ENCODE measurements around the gene MIEN1.
A peak's percentile ranks its signal among the peaks of the same experiment; 100 is the strongest.
"Not testable (repeated sequence)": the region's sequence is repeated elsewhere in the genome, so short reads cannot be mapped to it uniquely, and the experiment has no call there.

MIEN1 gene

GRCh38 chr17:39699157-39699817, 31.0 kb downstream of the MIEN1 start:
- not testable (repeated sequence) for DNase-seq (ENCODE audit: low read depth, low spot score)

- no peak for DNase-seq (ENCODE audit: low read depth, low spot score)
Observed at GRCh38 chr17:39697961-39698360, 32.4 kb downstream of the MIEN1 start.

GRCh38 chr17:39696731-39697130, 33.6 kb downstream of the MIEN1 start:
- no peak for DNase-seq (ENCODE audit: low read depth, low spot score)

- no peak for DNase-seq (ENCODE audit: low read depth, low spot score)
Observed at GRCh38 chr17:39695089-39695474, 35.2 kb downstream of the MIEN1 start.

GRCh38 chr17:39694593-39694992, 35.7 kb downstream of the MIEN1 start:
- DNase-seq (ENCODE audit: low read depth, low spot score) = no peak

GRCh38 chr17:39688945-39689344, 41.4 kb downstream of the MIEN1 start:
- peak; percentile 71 for DNase-seq (ENCODE audit: low read depth, low spot score)

- DNase-seq (ENCODE audit: low read depth, low spot score) = no peak
Observed at GRCh38 chr17:39688475-39688835, 41.9 kb downstream of the MIEN1 start.

- DNase-seq (ENCODE audit: low read depth, low spot score) = peak; percentile 75
Observed at GRCh38 chr17:39687546-39688474, 42.5 kb downstream of the MIEN1 start, which contains the start of gene PGAP3. Gene PGAP3, minus strand, starts transcription at chr17:39688057. Its CDS starts 43 bp downstream, at chr17:39688014.

GRCh38 chr17:39687101-39687545, 43.2 kb downstream of the MIEN1 start:
- DNase-seq (ENCODE audit: low read depth, low spot score) = no peak

GRCh38 chr17:39684369-39685192, 45.8 kb downstream of the MIEN1 start:
- no peak for DNase-seq (ENCODE audit: low read depth, low spot score)

- DNase-seq (ENCODE audit: low read depth, low spot score) = no peak
Observed at GRCh38 chr17:39683295-39683939, 46.9 kb downstream of the MIEN1 start.

- no peak for DNase-seq (ENCODE audit: low read depth, low spot score)
Observed at GRCh38 chr17:39679521-39680192, 50.7 kb downstream of the MIEN1 start.

Data from iPS DF 19.7 (cell line).